Sigmoid colon (tissue), 4 donors: Measurements from ENCODE around the gene FZR1.

Experiments used
- EP300 ChIP-seq, 4 donors: sonication (generic); formaldehyde crosslinking; IDR thresholded peaks; one replicate each; pipeline ENCODE4 v1.6.1; 2017; ENCODE audit warnings: antibody characterized with exemption in 4 of 4
- POLR2A ChIP-seq, 2 donors: fragments of 450-650 bp; IDR thresholded peaks; one replicate each; pipeline ENCODE4 v1.6.1; 2016; ENCODE audit warnings: antibody characterized with exemption in 2 of 2, mild to moderate bottlenecking in 2 of 2, moderate library complexity in 2 of 2
- POLR2AphosphoS5 ChIP-seq, 4 donors: sonication (generic); formaldehyde crosslinking; IDR thresholded peaks; one replicate each; pipeline ENCODE4 v1.6.1; 2017; ENCODE audit warnings: antibody characterized with exemption in 4 of 4
- TF ChIP-seq, protein P1 (sequence below), 4 experiments: fragments of 450-650 bp in 3 of 4; fragments of 200-600 bp in 1 of 4; IDR thresholded peaks; one replicate each; pipeline ENCODE4 v1.5.1; 2016 to 2019; ENCODE audit warnings: antibody characterized with exemption in 4 of 4, mild to moderate bottlenecking in 3 of 4, moderate library complexity in 2 of 4

DNA sequence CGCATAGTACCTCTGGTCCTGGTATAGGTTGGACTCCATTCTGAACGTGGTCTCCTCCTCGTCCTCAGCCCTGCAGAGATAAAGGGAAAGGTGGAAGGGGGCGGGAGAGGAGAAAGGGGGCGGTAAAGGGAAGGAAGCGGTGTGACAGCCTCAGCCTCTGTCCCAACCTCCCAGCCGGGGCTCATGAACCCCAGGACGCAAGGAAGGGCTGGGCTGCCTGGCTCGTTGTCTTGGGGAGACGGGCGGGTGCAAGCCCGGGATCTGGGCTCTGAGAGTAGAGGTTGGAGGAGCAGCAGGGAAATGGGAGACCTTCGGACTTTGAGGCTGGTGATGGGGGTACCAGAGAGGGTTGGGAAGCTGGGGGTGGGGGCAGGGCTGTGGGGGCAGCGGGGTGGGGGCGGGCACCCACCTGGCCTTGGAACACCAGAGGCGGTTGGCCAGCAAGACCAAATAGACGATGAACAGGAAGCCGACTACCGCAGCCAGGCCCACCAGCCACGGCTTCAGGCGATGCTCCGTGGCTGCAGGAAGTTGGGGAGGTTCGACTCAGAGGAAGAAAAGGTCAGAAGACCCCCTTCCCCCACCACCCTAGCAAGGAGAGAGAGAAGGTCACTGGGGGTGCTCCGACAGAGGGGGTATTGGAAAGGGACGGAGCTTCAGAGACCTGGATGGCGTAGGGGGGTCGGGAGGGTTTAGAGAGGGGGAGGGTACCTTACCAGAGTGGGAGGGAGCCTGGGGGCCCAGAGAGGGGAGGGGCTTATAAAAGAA lies 27.5 kb upstream of the FZR1 start:
- TF ChIP-seq, protein P1, sequence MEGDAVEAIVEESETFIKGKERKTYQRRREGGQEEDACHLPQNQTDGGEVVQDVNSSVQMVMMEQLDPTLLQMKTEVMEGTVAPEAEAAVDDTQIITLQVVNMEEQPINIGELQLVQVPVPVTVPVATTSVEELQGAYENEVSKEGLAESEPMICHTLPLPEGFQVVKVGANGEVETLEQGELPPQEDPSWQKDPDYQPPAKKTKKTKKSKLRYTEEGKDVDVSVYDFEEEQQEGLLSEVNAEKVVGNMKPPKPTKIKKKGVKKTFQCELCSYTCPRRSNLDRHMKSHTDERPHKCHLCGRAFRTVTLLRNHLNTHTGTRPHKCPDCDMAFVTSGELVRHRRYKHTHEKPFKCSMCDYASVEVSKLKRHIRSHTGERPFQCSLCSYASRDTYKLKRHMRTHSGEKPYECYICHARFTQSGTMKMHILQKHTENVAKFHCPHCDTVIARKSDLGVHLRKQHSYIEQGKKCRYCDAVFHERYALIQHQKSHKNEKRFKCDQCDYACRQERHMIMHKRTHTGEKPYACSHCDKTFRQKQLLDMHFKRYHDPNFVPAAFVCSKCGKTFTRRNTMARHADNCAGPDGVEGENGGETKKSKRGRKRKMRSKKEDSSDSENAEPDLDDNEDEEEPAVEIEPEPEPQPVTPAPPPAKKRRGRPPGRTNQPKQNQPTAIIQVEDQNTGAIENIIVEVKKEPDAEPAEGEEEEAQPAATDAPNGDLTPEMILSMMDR (IDR thresholded peaks at IDR 0.05) = no peak
- TF ChIP-seq POLR2A (IDR thresholded peaks at IDR 0.05) = no peak
- no peak for TF ChIP-seq POLR2AphosphoS5 (IDR thresholded peaks at IDR 0.05)
- no peak for TF ChIP-seq EP300 (IDR thresholded peaks at IDR 0.05)
